HT1080 (cell line): ENCODE data around the gene SAP25. TPM values are rescaled to one million over a fixed set of nuclear protein-coding genes. Genes with fewer than 3 reads are reported as not detected.
"Not testable (repeated sequence)": the region's sequence is repeated elsewhere in the genome, so short reads cannot be mapped to it uniquely, and the experiment has no call there.

Source experiments
- DNase-seq: peaks from one replicate; pipeline ENCODE4 v3.0.0-alpha.2; 2015; ENCODE audit warnings: low read depth
- total RNA-seq: library from RNA; depleted of rRNA; stranded (reverse); fragments of >200 nt; shearing (Covaris generic); gene quantifications from 2 replicates; pipeline ENCODE4 v1.2.3, GENCODE V29; 2014

The SAP25 gene
- total RNA-seq, 1 experiment from 2014 or later, result 1.6 TPM

DNA sequence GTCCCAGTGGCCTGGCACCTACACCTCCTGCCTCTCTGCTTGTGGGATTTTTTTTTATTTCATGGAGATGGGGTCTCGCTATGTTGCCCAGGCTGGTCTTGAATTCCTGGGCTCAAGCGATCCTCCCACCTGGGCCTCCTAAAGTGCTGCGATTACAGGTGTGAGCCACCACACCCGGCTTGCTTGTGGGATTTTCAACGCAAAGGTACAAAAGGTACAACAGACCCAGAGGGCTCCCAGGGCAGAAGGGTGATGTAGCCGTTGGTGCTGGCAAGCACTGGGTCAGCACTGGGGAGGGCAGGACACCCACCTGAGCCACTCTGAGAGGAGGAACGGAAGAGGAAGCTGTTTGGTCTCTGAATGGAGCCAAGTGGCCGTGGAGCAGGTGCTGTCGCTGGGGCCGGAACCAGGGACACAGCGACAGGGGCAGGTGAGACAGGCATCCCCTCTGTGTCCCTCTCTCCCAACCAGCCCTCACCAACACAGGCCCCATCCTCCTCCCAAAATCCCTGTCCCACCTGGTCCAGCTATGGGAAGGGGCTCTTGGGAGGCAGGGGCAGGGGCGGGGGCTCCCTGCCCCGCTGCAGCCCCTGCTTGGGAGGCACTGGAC lies 2.8 kb upstream of the SAP25 start:
- DNase-seq, result no peak

DNA sequence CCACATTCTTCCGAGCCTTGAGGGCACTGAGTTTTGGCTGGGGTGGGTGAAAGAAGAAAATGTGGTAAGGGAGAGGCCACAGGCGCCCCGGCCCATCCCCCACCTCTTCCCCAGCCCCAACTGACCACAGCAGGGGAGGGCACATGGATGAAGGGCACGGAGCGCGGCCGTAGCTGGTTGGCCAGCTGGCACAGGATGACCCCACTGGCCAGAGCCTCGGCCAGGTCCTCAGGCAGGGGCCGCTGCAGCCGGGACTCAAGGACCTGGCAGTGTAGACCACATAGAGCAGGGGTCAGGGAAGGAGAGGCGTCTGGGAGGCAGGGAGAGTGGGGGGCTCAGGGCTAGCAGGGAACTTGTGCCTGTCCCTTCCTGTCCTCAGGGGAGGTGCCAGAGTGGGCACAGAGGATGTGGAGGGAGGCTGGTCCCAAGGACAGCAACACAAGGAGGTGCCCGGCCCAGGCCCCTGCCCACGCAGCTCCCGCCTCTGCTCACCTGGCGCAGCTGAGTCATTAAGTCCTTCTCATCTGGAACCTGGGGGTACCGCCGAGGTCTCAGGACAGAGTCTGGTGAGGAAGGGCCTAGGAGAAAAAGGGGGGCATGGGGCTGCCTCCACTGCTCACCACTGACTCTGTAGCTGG lies 2.2 kb upstream of the SAP25 start:
- no peak for DNase-seq

DNA sequence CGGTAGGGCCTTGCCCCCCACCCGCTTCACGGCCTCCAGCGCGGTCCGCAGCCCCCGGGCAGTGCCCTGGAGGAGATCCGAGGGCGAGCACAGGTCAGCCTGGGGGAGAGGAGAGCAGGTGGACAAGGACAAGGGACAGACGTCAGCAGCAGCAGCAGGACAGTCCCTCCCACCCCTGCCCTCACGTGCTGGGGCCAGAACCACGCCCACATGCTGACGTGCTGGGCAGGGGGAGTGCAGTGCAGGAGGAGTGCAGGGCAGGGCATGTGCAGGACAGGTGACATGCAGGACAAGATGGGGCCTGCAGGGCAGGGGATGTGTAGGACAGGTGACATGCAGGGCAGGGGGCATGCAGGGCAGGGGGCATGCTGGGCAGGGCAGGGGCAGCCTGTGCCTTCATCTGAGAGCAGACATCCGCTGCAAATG lies 1.5 kb upstream of the SAP25 start:
- no peak for DNase-seq

DNA sequence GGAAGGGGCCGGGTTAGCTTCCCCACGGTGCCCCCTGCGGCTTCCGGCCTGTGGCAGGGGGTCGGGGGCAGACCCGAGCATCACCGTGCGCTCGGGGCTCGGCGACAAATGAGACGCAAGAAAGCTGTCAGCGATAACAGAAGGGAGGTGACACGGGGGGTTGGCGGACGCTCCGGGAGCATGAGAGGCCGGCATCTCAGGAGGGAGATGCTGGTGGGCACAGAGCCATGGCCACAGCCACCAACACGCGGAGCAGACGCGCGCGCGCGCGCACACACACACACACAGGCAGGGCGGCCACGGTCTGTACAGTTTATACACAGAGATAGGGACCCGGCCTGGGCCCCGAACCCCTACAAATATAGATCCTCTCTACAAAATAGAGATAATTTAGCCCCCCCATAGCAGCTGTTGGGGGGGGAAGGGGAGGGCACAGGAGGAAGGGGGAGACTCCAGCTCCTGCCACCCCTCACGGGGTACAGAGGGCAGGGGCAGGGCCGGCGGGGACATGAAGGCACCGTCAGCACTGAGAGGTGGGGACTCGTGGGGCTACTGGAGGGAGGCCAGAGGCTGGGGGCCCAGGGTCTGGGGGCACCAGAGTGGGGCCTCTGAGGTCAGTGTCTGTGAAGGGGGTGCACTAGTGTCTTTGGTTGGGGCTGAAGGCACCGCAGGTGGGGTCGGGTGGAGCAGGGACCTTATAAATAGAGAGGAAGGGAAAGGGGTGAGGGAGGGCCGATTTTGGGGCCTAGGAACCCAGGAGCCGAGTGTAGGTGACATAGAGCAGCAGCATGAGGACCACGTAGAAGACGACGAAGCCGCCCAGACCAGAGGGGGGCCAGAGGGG lies 884 bp upstream of the SAP25 start:
- no peak for DNase-seq

DNA sequence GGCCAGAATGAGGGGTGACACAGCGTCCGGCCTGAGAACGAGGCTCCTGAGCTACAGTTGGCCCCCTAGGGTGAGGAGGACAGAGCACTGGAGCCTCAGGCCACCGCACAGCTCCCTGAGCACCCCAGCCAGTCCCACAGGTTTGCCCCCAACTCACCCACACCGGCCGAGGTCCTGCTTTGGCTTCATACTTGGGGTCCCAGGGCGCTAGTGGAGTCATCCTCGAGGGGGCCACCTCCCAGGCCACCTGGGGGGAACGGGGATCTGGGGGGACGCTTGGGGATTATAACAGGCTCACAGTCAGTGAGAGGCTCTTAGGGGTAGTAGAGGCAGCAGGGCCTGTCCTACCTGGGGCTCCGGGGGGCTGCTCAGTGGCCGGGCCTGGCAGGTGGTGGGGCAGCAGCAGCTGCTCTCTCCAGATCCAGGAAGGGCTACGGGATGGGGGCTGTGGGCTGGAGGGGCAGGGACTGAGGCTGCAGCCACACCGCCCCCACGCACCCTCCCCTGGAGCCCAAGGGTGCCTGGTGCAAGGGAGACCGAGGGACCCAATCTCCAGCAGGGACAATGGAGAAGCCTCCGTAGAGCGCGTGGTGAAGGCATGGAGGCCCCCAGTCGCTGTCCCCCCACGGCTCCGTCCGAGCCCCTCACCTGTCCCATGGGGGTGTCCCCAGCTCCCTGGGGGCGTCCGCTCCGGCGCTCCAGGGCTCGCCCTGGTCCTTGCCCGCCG lies 588 bp downstream of the SAP25 start:
- no peak for DNase-seq

DNA sequence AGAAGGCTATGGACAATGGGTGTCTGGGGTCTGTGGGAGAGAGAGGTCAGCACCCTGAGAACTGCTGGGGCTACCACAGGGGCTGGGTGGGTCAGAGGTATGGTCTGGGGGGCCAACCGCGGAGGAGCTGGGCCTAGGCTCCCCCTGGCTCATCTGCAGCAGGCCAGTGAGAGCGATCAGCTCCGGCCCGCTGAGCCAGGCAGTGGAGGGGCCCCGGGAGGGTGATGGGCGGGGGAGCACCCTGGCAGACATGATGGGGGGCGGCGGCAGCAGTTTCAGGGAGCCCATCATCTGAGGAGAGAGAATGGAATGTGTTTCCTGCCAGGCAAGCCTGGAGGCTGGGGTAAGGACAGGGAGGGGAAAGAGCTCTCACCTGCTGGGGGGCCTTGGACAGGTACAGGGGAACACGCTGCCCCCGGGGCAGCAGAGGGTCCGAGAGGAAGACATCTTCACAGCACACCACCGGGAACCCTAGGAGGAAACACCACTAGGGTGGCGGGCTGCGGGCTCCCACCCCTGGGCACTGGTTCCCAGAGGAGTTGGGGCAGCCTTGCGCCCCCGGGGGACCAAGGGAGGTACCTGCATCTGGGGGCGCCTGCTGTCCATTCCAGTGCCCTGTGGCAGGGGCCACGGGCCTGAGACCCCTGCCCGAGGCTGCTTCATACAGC lies 1.3 kb downstream of the SAP25 start:
- DNase-seq, result no peak

DNA sequence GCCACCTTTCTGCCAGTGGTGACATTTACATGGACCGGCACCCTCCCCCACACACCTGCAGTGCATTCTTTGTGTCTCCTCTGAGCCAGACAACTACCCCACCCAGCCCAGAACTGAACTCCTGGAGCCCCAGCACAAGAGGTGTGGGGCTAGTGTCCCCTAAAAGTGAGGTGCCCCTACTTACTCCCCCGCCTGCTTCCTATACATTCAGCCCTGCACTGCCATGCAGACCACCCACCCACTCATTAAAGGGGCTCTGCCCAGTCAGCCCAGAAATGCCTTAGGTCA lies 1.9 kb downstream of the SAP25 start:
- no peak for DNase-seq

DNA sequence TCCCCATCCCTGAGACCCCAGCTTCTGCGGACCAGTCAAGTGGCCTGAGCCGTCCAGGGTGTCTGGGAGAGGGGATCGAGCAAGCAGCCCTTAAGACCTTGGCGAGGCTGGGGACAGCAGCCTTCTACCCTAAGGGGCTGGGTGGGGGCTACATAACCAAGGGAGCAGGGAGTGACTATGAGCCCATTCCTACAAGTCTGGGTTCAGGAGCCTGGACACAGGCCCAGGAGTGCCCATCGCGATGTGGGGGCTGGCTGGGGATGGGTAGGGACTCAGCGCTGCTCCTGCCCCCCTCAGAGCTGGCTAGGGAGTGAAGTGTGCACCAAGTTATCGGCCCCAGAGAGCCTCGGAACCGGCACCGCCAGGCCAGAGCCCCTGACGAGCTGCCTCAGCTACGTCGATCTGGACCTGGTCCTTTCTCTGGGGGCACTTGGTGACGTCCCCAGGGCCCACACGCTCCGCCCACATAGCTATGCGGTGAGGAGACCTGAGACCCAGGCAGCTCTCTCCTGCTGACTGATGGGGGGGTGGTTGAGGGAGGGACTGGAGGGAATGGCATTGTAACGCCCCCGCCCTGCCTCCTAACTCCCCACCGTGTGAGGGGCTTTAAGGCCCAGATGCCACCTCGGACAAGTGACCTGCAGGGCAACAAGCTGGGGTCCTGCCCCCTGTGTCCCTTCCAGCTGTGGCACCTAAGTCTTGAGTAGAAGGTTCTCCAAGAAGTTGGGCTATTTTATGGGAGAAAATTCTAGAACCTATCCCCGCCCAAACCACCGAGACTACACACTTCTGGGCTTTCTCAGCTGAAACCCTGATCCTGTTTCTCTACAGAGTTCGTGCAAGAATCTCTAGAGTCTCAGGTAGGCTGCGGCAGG lies 2.5 kb downstream of the SAP25 start:
- DNase-seq, result no peak

DNA sequence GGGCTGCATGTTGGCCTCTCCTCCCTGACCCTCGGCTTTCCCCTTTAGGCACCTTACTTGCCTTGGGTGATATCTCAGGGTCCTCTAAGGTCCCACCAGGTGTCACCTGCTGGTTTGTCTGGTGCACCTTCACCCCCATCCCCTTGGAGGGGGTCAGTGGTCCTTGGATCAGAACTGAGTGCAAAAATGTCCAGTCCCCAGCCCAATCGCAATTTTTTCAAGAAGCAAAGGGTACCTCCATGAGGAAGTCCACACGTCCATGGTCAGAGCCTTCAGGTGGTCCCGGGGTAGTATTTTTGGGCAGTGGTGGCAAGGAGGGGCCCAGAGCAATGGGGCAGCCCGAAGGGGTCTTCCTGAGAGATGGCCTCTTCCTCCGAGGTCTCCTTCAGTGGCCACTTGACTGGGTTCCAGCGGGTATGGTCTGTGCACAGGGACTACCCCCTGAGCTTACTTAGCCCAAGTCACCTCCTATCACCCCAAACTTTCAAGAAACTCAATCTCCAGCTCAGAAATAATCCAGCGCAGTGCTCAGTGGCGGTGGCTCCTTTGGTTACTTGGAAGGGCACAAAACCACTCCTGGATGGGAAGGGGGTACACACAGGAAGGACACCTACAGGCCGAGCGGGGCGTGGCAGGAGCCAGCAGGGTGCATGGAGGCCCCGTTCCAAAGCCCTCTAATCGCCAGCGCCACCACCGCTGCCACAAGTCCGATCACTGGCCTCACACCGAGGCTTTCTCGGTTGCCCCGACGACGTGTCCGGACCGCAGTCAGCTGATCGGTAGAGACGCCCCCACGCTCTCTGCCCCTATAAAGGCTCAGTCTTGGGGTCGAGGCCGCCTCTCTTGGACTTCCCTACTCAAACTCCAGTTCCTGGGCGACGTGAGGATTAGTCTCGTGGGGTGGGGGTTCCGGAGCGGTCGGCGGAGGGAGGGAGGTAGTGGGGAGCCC lies 4.5 kb downstream of the SAP25 start:
- DNase-seq, result no peak

DNA sequence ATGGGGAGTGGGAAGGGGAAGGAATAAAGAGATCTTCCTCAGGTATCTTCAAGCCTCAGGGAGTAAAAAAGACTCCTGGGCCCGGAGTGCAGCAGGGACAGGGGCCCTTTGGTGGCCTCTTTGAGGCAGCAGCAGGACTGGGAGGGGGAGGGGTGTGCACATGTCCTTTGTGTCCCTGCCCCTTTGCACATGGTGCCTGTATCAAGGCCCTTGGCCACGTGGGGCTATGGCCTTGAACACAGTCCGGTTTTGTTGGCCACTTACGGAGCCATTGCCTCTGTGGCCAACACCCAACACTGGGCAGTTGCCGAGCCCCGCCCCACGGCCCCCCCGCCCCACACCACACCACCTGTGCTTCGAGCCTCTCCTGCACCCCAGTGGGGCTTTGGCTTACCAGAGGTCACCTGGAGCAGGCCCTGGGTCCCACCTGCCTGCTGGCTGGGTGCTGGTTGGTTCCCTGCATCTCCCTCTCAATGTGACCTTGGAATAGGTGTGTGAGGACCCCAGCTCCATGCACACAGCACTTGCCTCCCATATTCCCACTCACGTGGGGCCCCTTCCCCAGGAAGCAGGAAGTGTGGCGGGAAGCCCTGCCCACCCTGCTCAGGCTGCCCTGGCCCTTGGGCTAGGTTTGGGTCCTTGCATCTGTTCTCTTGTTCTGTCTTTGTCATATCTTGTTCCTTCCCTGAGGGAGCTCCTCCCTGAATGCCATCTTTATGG lies 5.4 kb downstream of the SAP25 start:
- DNase-seq, result no peak

DNA sequence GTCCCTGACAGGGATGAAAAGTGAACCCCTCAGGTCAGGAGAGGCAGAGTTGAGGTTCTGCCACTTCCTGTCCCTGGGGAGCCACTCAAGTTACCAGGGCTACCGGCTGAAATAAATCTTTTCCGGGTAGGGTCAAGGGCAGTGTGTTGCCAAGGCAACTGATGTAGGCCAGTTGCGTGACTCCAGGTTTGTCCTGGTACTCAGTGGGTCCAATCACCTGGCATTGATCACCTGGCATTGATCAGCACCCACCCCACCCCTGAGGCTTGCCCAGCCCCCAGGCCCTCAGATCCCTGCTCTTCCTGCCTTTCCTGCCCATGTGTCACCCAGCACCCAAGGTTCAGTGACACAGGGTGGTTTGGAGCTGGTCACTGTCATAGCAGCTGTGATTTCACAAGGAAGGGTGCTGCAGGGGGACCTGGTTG lies 5.9 kb downstream of the SAP25 start:
- no peak for DNase-seq

DNA sequence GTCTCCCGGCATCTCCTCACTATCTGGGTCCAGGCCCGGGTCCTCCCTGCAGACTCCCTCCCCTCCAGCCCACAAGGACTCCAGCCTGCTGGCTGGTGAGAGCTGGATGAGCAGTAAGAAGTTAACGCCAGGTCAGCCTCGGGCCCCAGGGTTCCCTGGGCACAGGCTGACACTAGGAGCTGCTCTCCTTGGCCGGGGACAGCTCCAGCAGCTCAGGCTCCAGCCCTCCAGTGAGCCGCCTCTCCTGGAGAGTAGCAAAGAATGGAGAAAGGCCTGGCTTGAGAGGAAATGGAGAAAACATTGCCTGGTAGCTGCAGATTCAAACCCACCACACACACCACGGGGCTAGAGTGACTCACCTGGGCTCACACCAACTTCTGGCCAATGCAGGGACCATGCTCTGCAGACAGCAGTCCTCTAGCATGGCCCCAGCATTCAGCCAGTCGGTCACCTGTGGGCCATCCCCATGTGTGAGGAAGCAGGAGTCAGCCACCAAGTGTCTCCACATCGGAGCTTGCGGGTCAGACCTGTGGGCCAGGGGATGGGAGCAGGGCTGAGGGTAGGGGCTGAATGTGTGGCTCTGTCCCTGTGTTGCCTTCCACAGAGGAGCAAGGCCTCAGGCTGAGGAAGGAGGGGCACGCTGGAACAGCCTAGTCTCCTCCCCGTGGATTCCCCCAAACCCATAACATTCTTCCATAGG lies 6.5 kb downstream of the SAP25 start:
- peak; percentile 69 for DNase-seq

DNA sequence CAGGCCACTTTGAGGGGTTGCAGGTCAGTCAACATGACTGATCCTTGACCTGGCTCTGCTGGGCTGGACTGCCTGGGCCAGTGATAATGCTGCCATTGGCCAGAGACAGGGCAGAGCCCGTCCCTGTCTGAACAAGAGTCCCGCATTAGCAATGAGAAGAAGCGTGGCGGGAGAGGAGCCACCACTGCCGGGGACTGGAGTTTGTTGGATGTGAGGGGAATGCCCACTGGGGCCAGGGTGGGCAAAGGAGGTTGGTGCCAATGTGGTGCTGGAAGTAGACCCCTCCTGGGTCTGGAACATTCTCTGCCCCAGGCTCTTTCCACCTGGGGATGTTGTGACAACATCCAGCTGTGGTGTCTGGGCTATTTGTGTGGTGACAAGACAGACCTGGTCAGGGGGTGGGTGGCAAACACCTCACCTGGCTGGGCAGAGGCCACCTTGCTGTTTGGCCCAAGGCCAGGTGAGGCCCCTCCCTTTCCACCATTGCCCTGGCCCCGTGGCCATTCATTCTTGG lies 7.6 kb downstream of the SAP25 start:
- DNase-seq, result no peak

DNA sequence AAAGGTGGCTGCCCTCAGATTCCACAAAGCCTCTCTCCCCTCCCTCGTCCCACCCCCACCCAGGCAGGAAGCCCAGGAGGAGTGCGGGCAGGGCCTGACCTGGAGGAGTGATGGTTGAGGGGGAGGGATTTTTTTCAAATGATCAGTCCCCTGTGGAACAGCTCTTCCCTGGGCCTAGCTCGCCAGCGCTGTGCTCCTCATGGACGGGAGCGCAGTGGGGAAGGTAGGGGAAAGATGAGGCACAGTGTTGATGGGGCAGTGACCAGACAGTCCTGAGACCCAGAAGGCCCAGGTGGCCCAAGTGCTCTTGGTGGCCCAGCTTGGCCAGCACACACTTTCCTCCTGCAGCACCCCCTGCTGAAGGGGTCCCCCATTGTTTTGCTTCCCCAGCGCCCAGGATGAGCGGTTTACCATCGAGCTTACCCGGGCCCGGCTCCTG lies 8.5 kb downstream of the SAP25 start:
- DNase-seq, result no peak

DNA sequence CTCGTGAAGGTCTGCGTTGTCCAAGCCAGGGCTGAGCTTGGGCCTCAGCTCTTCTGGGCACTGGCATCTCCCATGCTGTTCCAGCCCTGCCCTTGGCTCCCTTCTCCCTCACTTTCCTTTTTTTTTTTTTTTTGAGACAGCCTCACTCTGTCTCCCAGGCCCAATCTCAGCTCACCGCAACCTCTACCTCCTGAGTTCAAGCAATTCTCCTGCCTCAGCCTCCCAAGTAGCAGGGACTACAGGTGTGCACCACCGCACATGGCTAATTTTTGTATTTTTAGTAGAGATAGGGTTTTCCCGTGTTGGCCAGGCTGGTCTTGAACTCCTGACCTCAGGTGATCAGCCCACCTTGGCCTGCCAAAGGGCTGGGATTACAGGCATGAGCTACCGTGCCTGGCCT lies 9.3 kb downstream of the SAP25 start:
- not testable (repeated sequence) for DNase-seq

DNA sequence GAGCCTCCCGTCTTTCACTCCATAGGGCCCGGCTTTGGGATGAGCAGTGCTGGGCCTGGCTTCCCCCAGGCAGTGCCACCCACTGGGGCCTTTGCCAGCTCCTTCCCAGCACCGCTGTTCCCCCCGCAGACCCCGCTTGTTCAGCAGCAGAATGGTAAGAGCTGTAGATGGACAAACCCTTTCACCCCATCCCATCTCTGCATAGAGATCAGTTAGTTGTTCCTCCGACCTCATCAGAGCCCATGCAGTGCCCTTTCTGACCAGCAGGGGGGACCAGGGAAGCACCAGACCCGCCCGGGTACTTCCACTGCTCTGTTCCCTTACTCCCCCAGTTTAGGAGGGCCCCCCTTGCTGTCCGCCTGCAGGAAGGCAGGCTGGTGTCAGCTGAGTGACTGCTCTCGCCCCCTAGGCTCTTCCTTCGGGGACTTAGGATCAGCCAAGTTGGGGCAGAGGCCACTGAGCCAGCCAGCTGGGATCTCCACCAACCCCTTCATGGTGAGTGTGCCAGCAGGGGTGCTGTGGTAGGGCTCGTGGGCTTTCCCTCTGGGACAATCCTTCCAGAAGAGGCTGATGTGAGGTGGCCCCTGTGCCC lies 9.8 kb downstream of the SAP25 start:
- peak; percentile 61 for DNase-seq

DNA sequence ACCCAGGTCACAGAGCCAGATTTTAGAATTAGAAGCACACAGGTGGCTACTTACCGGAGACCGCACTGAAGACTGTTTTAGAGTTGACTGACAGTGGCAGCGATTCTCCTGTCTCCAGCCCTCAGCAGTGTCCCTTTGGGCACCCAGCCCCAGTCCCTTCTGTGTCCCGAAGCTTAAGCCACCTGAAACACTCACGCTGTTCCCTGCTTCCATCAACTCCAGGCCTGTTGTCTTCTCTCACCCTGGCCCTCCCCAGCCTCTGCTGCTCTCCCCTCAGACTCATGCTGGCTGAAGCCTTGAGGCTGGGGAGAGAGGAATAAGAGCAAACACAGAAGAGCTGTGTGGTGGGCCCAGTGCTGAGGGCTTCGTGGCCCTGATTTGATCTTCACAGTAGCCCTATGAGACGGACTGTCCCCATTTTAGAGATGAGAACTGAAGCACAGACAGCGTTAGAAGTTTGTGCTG lies 10.6 kb downstream of the SAP25 start:
- DNase-seq, result no peak
